GM19455 (cell line): ENCODE measurements around the gene RBBP8.
"Not testable (repeated sequence)": the region's sequence is repeated elsewhere in the genome, so short reads cannot be mapped to it uniquely, and the experiment has no call there.

Source experiments
- ATAC-seq: cut with Tn5 transposase; IDR thresholded peaks from one replicate; pipeline ENCODE4 v1.9.1; 2021; ENCODE audit not compliant: unreplicated experiment

RBBP8 gene

DNA sequence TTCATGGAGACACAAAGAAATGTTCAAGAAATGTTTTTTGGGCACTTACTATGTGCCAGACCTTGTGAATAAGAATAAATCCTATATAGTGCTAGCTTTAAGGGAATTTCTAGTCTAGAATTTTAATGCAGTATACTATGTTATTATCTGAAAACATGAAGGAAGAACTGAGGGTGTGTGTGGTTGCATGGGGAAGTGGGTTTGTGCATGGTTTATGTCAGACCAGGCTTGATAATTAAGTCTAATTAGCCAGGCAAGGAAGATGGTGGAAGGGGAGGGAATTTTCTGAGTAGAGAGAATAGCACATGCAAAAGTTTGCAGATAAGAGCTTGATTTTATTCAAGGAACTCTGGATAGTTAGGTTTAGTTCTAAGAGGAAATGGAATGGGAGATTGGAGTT, 6.5 kb downstream of the RBBP8 start:
- ATAC-seq = no peak

DNA sequence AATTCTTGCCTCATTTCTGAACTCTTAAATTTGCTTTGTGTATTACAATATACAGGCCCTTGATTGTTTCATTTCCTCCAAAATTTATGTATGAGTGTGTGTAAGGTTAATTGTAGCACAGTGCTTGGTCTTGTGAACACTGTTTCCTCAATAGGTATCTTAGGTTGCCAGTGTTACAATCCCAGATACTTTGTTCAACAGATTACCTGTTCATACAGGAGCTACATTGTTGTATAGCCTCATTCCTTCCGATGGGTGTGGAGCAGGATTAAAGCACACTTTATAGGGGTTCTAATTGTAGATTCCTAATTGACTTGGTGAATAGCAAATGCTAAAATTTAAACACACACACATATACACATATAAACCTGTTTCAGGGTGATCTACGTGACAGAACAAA, 10.7 kb downstream of the RBBP8 start:
- ATAC-seq = no peak

DNA sequence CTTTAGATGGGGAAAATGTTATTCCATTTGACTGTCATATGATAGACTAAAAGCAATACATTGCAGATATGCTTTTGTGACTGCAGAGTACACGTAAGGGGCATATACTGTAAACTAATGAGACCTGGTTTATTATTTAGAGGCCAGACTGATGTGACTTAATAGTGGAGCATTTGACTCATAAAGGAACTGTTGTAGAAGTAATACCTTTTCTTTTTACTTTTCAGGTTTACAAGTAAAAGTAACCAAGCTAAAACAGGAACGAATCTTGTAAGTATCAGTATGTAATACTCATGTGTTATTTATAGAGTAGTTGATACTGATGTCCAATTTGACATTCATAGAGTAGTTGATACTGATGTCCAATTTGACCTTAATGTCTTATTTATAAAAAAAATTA, 13.1 kb downstream of the RBBP8 start:
- ATAC-seq = no peak

DNA sequence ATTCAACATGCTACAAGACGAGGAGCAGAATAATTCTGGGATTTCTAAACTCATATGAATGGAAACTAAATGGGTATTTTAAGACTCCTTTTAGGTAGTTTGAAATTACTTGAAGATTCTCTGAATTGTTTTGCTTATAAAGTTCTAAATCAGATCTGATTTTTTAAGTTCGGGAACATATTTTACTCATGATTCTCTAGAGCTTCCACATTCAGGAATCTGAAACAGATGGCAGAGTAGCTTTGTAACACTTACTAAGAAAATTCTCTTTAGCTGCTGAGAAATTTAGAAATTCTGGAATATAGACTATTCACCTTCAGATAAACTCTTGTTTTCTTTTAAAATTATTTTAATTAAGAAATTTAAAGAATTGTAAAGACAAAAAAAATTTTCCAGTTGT, 13.7 kb downstream of the RBBP8 start:
- no peak for ATAC-seq

DNA sequence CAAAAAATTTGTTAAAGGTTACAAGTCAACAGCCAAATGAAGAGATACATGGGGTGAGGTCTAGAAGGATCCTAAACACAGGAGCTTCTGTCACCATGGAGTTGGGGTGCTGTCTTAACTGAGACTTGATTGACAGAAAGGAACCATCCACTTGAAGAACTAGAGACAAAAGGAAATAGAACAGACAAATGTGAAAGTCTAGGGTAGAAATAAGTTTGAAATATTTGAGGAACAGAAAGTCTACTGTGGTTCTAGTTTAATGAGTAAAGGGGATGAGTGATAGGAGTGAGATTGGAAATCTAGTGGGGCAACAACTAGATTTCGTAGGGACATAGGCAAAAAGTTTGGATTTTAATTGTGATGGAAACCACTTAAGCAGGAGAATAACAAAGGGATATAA, 18.7 kb downstream of the RBBP8 start:
- no peak for ATAC-seq

DNA sequence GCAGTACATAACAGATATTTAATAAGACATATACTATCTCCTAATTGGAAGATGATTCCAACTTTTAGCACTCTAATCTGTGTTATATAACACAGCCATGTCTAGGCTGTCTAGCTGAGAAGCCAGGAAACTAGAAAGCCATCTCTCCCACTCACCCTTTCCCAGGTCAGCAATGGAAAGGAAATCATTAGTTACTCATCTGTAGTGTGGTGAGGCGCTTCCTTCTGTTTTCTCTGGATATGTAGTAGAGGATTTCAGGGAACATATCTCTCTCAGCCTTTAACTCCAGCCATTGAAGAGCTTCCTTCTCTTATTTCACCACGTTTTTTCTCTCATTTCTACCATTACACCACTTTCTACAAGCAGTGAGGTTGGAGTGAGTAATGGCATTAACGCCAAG, 19.4 kb downstream of the RBBP8 start:
- no peak for ATAC-seq

DNA sequence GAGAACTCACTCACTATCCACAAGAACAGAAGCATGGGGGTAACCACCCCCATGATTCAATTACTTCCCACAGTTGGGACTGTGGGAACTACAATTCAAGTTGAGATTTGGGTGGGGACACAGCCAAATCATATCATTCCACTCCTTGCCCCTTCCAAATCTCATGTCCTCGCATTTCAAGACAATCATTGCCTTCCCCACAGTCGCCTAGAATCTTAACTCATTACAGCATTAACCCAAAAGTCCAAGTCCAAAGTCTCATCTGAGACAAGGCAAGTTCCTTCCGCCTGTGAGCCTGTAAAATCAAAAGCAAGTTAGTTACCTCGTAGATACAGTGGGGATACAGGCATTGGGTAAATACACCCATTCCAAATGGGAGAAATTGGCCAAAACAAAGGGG, 20.9 kb downstream of the RBBP8 start:
- ATAC-seq = not testable (repeated sequence)

DNA sequence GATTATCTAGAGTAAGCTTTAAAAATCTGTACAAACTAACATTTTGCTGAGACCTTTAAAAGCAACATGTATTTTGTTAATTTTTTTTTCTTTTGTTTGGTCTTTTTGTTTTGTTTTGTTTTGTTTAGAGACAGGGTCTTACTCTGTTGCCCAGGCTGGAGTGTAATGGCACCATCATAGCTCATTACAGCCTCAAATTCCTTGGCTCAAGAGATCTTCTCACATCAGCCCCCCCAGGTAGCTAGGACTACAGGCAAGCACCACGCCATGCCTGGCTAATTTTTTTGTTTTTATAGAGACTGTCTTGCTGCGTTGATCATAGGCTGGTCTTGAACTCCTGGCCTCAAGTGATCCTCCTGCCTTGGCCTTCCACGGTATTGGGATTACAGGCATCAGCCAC, 23.1 kb downstream of the RBBP8 start:
- ATAC-seq = no peak

DNA sequence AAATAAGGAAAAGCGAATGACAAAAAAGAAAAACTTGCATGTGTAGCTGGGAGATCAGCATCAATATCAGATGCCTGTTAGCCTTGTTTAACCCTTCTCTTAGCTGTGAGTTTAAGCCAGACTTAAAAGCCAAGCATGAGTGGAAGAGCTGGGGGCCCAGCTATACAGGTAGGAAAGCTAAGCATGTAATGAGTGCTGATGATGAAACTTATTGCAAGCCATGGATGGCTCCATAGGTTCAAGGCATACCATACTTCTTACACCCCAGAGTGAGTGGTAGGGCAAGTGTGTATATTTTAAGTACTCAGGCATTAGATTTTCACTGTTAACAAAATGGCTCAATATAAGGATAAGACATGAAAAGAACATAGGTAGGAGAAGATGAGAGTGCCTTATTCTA, 28.0 kb downstream of the RBBP8 start:
- ATAC-seq = no peak

DNA sequence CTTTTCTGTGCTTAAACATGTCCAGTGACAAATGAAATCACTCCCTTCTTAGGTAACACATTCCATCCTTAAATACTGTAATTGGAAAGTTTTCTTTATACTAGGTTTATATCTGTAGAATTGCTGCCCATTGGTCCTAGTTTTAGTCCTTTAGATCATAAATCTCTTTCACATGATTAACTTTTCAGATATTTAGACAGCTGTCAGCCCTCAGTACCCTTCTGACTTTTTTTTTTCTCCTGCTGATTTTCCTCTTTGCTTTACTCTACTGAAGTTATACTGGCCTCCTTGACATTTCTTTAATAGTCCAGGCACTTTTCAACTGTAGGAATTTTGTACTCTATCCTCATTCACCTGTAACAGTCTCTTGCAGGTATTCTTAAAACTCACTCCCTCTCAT, 28.9 kb downstream of the RBBP8 start:
- ATAC-seq = no peak

DNA sequence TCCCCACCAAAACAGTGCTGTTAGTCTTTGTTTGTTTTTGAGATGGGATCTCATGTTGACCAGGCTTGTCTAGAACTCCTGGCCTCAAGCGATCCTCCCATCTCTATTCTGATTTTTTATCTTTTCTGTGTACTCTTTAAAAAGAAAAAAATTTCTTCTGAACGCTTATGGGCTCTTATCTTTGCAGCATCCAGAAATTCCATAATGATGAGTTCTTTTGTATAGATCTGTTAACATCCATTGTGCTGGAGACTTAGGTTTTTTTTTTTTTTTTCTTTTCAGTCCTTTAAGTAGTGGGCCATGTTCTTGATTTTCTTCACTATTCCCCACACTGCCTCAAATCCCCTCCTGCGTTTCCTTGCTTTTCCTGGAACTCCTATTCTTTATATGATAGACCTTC, 31.0 kb downstream of the RBBP8 start:
- ATAC-seq = no peak

DNA sequence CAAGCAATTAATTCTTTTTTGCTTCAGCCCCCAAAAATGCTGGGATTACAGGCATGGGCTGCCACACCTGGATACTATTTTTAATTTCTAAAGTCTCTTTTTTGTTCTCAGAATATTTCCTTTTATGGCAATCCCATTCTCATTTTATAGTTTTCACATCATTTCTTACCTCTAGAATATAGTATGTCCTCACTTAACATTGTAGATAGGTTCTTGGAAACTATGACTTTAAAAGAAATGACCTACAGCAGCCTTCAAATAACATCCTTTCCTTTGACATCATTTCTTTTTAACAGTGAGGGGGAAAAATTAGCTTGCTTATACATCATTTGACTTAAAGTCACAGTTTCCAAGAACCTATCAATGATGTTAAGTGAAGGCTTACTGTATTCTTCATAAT, 31.6 kb downstream of the RBBP8 start:
- ATAC-seq = no peak

DNA sequence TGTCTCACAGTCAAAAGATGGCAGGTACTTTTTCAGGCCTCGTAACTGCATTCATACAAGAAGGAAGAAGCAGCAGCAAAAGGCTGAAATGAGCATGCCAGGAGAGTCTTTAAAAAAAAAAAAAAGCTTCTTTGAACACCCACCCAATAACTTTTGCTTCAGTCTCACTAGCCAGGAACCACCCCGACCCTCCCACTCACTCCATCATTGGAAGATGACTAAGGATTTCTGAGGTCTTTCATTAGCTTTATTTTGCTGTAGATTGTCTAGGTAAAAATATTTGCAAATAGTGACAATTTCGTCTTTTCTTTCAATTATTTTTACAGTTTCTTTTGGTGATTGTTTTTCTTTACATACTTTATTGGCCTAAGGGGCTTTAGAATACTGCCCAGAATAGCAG, 37.9 kb downstream of the RBBP8 start:
- no peak for ATAC-seq

DNA sequence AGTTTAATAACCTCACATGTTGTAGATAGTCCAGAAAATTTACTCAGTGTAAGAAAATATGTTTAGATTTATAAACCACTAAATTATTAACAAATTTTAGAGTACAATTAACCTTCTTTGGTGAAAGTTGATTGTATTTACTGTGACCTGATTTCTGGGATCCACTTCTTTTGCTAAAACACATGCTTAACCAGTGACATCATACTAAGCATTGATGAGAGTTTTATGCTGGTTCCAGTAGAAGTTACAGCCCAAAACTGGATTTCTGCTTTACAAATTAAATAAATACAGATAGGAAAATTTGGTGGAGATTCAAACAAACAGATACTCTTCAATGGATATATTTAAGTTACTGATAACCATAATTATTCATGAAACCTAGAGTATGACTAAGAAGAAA, 40.9 kb downstream of the RBBP8 start:
- ATAC-seq = no peak

DNA sequence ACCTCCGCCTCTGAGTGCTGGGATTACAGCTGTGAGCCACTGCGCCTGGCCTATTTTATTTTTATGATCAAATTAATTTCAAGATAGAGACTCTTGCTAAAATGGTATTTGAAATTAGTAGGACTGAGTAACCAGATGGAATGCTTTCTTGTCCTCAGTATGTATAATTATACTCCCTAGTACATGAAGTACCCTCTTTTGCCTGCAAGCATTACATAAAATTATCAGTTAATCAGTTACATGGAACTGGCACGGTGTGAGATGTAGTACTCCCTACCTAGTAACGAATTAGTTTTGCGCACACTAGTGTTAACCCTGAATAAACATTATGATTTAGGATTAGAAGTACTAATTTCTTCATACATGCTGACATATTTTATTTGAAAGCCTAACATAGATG, 41.6 kb downstream of the RBBP8 start:
- ATAC-seq = no peak

DNA sequence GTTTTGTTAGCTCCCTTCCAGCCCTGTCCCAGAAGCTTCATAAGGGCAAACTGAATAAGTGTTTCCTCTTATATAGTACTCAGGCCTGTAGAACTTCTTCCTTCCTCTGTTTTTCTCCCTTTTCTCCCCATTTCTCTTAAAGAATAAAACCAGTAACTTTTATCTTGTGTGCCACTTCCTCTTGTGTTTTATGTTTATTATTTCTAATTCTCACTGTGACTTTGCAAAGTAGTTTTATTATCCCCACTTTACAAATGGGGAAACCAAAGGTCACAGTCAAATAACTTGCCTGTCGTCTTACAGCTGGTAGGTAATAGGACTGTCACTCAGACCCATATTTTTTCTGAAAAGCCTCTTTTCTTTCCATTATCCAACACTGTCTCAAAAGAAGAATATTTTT, 42.4 kb downstream of the RBBP8 start:
- ATAC-seq = no peak

DNA sequence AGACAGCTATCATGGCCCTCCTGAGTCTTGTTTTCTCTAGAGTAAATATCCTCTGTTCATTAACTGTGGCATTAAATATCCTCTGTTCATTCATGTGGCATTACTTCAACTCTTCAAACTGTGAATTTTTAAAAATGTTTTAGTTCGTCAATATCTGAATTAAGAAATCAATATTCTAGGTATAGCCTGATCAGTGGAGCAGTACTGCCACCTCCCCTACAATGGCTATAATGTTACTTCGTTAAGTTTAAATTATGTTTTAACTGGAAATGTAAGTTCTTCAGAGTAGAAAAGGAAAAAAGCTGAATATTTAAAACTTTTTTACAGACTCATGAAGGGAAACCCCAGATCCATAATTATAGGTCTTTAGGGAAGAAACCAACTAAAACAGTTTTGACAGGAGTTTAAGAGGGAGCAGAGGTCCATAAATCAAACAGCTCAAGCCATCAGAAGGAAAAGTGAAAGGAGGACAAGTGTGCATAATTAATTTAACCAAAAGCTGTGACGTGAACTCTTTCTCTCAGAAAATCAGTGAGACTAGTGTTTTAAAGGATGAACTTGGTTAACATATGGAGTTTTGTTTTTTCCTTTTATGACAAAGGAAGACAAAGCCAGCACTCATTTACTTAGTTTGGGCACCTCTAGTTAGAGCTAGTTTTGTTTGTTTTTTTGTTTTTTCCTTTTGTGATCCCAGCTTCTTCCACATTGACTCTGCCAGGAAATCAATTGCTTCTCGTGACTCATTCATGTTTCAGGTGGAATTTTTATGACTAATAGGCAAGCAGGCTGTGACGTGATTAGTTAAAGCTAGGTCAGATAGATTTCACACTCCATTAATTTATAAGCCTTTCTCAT, 44.9 kb downstream of the RBBP8 start:
- no peak for ATAC-seq

DNA sequence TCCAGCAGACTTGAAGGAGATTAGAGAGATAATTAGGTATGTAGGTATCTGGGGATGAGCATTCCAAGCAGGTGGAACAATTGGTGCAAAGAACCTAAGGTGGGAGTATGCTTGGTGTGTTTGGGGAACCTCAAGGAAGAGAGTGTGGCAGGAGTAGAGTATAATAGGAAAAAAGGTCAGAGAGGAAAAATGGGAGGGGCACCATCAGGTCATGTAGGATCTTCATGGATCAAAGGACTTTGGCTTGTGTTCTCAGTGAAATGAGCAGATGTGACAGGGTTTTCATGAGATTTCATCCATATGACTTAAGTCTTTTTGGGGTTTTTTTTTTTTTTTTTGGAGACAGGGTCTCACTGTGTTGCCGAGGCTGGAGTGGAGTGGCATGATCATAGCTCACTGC, 47.3 kb downstream of the RBBP8 start:
- ATAC-seq = no peak

DNA sequence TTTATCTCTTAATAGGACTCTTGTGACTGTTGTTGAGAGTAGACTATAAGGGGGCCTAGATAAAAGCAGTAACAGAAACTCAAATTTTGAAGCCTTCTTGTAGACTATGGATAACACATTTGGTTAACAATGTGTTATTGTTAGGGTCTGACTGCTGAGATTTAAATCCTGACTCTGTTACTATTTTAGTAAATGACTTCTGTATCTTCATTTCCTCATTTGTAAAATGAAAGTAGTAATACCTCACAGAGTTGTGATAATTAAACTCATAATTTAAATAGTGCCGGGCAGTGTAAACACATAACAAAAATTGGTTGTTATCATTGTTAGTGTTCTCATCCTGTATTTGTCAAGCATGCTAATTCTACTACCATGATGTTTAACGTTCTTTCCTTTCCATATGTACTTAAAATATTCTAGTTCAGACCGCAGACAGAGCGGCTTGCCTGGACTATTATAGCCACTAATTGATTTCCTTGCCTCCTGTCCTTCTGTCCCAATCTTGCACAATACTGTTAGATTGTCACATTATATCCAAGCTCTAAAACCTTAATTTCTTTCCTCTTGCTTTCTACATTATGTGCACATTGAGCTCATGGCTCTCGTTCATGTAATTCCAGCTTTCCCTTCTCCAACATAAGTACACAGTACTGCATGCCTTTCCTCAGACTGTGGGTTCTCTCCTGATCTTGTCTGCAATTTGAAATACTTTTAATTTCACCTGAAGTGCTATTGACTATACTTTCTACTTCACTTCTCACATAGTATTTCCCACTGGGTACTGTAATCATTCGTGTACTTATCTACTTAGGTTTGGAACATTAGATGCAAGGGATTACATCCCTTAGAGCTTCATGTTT, 48.4 kb downstream of the RBBP8 start:
- no peak for ATAC-seq

DNA sequence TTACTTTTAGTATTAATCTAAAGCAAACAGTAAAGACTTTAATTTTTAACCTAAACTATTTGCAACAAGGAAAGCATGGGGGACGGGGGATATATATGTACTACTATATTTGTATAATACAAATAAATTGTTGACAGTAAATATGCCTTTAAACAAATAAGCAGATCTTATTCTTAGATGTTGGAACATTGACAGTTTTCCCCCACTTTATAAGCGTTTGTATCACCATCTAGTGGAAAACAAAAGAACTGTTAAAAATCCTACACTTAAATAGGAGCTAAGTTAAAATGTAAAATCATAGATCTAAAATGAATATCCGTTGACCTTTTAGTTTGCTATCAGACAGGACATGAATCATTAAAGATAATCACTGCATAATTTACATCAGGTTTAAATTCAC, 50.0 kb downstream of the RBBP8 start:
- ATAC-seq = no peak

DNA sequence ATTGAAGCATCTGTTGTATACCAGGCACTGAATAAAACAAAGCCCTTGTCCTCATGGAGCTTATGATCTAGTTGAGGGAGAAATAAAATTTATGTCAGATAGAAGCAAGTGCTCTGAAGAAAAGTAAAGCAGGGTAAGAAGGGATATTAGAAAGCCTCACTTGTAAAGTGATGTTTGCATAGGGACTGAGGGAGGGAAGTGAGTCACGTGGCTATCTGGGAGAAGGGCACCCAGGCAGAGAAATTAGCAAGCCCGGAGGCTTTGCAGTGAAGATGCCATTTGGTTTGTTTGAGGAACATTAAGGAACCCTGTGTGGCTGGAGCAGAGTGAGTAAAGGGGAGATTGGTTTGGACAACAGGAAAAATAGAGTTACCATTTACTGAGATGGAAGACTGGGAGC, 52.1 kb downstream of the RBBP8 start:
- ATAC-seq = no peak

DNA sequence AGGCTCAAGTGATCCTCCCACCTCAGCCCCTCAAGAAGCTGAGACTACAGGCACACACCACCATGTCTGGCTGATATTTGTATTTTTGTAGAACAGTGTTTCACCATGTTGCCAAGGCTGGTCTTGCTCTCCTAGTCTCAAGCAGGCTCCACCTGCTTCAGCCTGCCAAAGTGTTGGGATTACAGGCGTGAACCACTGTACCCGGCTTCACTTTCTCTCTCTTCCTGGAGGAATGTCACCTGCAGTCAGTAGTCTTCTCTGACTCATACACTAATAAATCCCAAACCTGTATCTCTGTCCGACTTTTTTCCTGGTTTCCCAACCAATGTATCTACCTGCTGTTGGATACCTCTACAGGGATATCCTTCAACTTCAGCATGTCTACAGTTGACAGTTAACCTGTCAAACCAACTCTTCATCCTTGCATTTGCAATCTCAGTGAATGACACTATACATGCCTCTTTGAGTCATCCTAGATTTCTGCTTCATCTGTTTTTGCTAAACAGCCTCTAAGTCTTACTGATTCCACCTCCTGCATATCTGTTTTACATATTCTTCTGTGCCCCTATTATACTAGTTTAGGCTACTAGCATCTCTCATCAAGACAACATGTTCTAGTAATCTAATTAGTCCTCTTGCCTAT, 54.5 kb downstream of the RBBP8 start:
- peak; percentile 17 for ATAC-seq
